ENCODE data around the gene PCED1A.

PCED1A gene

GRCh38 chr20:2880650-2881049 is 40.2 kb upstream of the PCED1A start:
- H3K27ac ChIP-seq (ENCODE audit: insufficient read depth in 1 of 2, low read depth in 1 of 2, low read length in 2 of 2, poor library complexity in 1 of 2, severe bottlenecking in 2 of 2), result no peak overlapping the region
- H3K4me1 ChIP-seq (ENCODE audit: control extremely low read depth in 1 of 4, control insufficient read depth in 4 of 4, insufficient read depth in 4 of 4, low read length in 3 of 4), result peaks cover 0 to 6% (median 4%) of the 10 kb centered on the region in 4 experiments
- ChIA-PET POLR2A (no interaction called here), CTCF (interaction anchor here (1.0 kb wide), 1 partner anchor 106 kb away, joined by 3 read pairs; no protein-coding TSS in a partner anchor)
- no peak for DNase-seq
- no peaks in the 10 kb centered on the region for H3K27me3 ChIP-seq (replicated peaks in 2 of 5; ENCODE audit: control insufficient read depth in 4 of 5, insufficient read depth in 5 of 5, low read length in 4 of 5)
- 100% methylated on average over 4 of the region's 7 CpGs for WGBS (ENCODE audit: insufficient coverage)
- H3K36me3 ChIP-seq (ENCODE audit: control insufficient read depth in 4 of 4, insufficient read depth in 4 of 4, low read length in 3 of 4), result peaks cover 0 to 13% (median 2%) of the 10 kb centered on the region in 4 experiments
- no peak overlapping the region for H3K4me3 ChIP-seq (ENCODE audit: control insufficient read depth in 1 of 7, extremely low read depth in 1 of 7, insufficient read depth in 4 of 7, low read depth in 2 of 7, low read length in 6 of 7)
- H3K9me3 ChIP-seq (ENCODE audit: control extremely low read depth in 1 of 5, control insufficient read depth in 4 of 5, insufficient read depth in 2 of 5, low read depth in 1 of 5, low read length in 4 of 5), result no peaks in the 10 kb centered on the region

GRCh38 chr20:2879146-2879545 is 38.7 kb upstream of the PCED1A start:
- Histone ChIP-seq H3K9me3 (ENCODE audit: control extremely low read depth in 1 of 5, control insufficient read depth in 4 of 5, insufficient read depth in 2 of 5, low read depth in 1 of 5, low read length in 4 of 5) (no peaks in the 10 kb centered on the region), H3K36me3 (ENCODE audit: control insufficient read depth in 4 of 4, insufficient read depth in 4 of 4, low read length in 3 of 4) (peaks cover 0 to 13% (median 2%) of the 10 kb centered on the region in 4 experiments), H3K4me3 (ENCODE audit: control insufficient read depth in 1 of 7, extremely low read depth in 1 of 7, insufficient read depth in 4 of 7, low read depth in 2 of 7, low read length in 6 of 7) (no peak overlapping the region), H3K27ac (ENCODE audit: insufficient read depth in 1 of 2, low read depth in 1 of 2, low read length in 2 of 2, poor library complexity in 1 of 2, severe bottlenecking in 2 of 2) (no peak overlapping the region), H3K4me1 (ENCODE audit: control extremely low read depth in 1 of 4, control insufficient read depth in 4 of 4, insufficient read depth in 4 of 4, low read length in 3 of 4) (peaks cover 4 to 21% (median 11%) of the 10 kb centered on the region in 4 experiments), H3K27me3 (replicated peaks in 2 of 5; ENCODE audit: control insufficient read depth in 4 of 5, insufficient read depth in 5 of 5, low read length in 4 of 5) (no peaks in the 10 kb centered on the region)
- no peak for DNase-seq
- ChIA-PET POLR2A (interaction anchor here (0.6 kb wide), 1 partner anchor 17 kb away, joined by 3 read pairs; no protein-coding TSS in a partner anchor), CTCF (interaction anchor here (0.9 to 1.5 kb wide), 2 partner anchors 9 to 14 kb away, joined by 3 to 5 read pairs; no protein-coding TSS in a partner anchor)
- WGBS (ENCODE audit: insufficient coverage), result 96% methylated on average over 3 of the region's 3 CpGs

GRCh38 chr20:2878515-2878914 is 38.1 kb upstream of the PCED1A start:
- ChIA-PET CTCF (interaction anchor here (0.8 to 1.5 kb wide), 3 partner anchors 9 to 22 kb away, joined by 3 to 5 read pairs (median 3); no protein-coding TSS in a partner anchor), POLR2A (no interaction called here)
- WGBS (ENCODE audit: insufficient coverage), result no CpG with 5 or more reads among the region's 1 CpG
- no peak overlapping the region for H3K4me3 ChIP-seq (ENCODE audit: control insufficient read depth in 1 of 7, extremely low read depth in 1 of 7, insufficient read depth in 4 of 7, low read depth in 2 of 7, low read length in 6 of 7)
- H3K9me3 ChIP-seq (ENCODE audit: control extremely low read depth in 1 of 5, control insufficient read depth in 4 of 5, insufficient read depth in 2 of 5, low read depth in 1 of 5, low read length in 4 of 5), result no peaks in the 10 kb centered on the region
- H3K36me3 ChIP-seq (ENCODE audit: control insufficient read depth in 4 of 4, insufficient read depth in 4 of 4, low read length in 3 of 4), result peaks cover 0 to 13% (median 2%) of the 10 kb centered on the region in 4 experiments
- peaks cover 8 to 25% (median 11%) of the 10 kb centered on the region in 4 experiments for H3K4me1 ChIP-seq (ENCODE audit: control extremely low read depth in 1 of 4, control insufficient read depth in 4 of 4, insufficient read depth in 4 of 4, low read length in 3 of 4)
- H3K27ac ChIP-seq (ENCODE audit: insufficient read depth in 1 of 2, low read depth in 1 of 2, low read length in 2 of 2, poor library complexity in 1 of 2, severe bottlenecking in 2 of 2), result no peak overlapping the region
- no peaks in the 10 kb centered on the region for H3K27me3 ChIP-seq (replicated peaks in 2 of 5; ENCODE audit: control insufficient read depth in 4 of 5, insufficient read depth in 5 of 5, low read length in 4 of 5)
- no peak for DNase-seq

GRCh38 chr20:2875690-2876203 is 35.3 kb upstream of the PCED1A start:
- Histone ChIP-seq H3K4me1 (ENCODE audit: control extremely low read depth in 1 of 4, control insufficient read depth in 4 of 4, insufficient read depth in 4 of 4, low read length in 3 of 4) (peaks cover 8 to 48% (median 34%) of the 10 kb centered on the region in 4 experiments), H3K9me3 (ENCODE audit: control extremely low read depth in 1 of 5, control insufficient read depth in 4 of 5, insufficient read depth in 2 of 5, low read depth in 1 of 5, low read length in 4 of 5) (no peaks in the 10 kb centered on the region), H3K27ac (ENCODE audit: insufficient read depth in 1 of 2, low read depth in 1 of 2, low read length in 2 of 2, poor library complexity in 1 of 2, severe bottlenecking in 2 of 2) (no peak overlapping the region), H3K36me3 (ENCODE audit: control insufficient read depth in 4 of 4, insufficient read depth in 4 of 4, low read length in 3 of 4) (peaks cover 0 to 12% (median 2%) of the 10 kb centered on the region in 4 experiments), H3K4me3 (ENCODE audit: control insufficient read depth in 1 of 7, extremely low read depth in 1 of 7, insufficient read depth in 4 of 7, low read depth in 2 of 7, low read length in 6 of 7) (no peak overlapping the region), H3K27me3 (replicated peaks in 2 of 5; ENCODE audit: control insufficient read depth in 4 of 5, insufficient read depth in 5 of 5, low read length in 4 of 5) (no peaks in the 10 kb centered on the region)
- DNase-seq, result no peak
- 95% methylated on average over 3 of the region's 5 CpGs for WGBS (ENCODE audit: insufficient coverage)
- ChIA-PET POLR2A (no interaction called here), CTCF (interaction anchor here (0.8 to 1.6 kb wide), 4 partner anchors 11 to 132 kb away, joined by 3 read pairs; no protein-coding TSS in a partner anchor)

GRCh38 chr20:2874456-2874855 is 34.0 kb upstream of the PCED1A start:
- CTCF ChIA-PET, result interaction anchor here (1.3 kb wide), 2 partner anchors 19 to 31 kb away, joined by 3 read pairs; no protein-coding TSS in a partner anchor
- Histone ChIP-seq H3K4me1 (ENCODE audit: control extremely low read depth in 1 of 4, control insufficient read depth in 4 of 4, insufficient read depth in 4 of 4, low read length in 3 of 4) (peaks cover 10 to 56% (median 40%) of the 10 kb centered on the region in 4 experiments), H3K4me3 (ENCODE audit: control insufficient read depth in 1 of 7, extremely low read depth in 1 of 7, insufficient read depth in 4 of 7, low read depth in 2 of 7, low read length in 6 of 7) (peak overlapping the region in 6 of 7 experiments; percentile 77 to 93 (median 85)), H3K36me3 (ENCODE audit: control insufficient read depth in 4 of 4, insufficient read depth in 4 of 4, low read length in 3 of 4) (peaks cover 0 to 10% (median 2%) of the 10 kb centered on the region in 4 experiments), H3K27me3 (replicated peaks in 2 of 5; ENCODE audit: control insufficient read depth in 4 of 5, insufficient read depth in 5 of 5, low read length in 4 of 5) (no peaks in the 10 kb centered on the region), H3K9me3 (ENCODE audit: control extremely low read depth in 1 of 5, control insufficient read depth in 4 of 5, insufficient read depth in 2 of 5, low read depth in 1 of 5, low read length in 4 of 5) (no peaks in the 10 kb centered on the region), H3K27ac (ENCODE audit: insufficient read depth in 1 of 2, low read depth in 1 of 2, low read length in 2 of 2, poor library complexity in 1 of 2, severe bottlenecking in 2 of 2) (no peak overlapping the region)
- DNase-seq, result peak in 1 of 3 donors; percentile 15
- POLR2A ChIA-PET, result no interaction called here
- whole genome bisulfite sequencing (ENCODE audit: insufficient coverage), result 57% methylated on average over 6 of the region's 7 CpGs

- Histone ChIP-seq H3K9me3 (ENCODE audit: control extremely low read depth in 1 of 5, control insufficient read depth in 4 of 5, insufficient read depth in 2 of 5, low read depth in 1 of 5, low read length in 4 of 5) (no peaks in the 10 kb centered on the region), H3K4me3 (ENCODE audit: control insufficient read depth in 1 of 7, extremely low read depth in 1 of 7, insufficient read depth in 4 of 7, low read depth in 2 of 7, low read length in 6 of 7) (peak overlapping the region; percentile 77 to 96 (median 85)), H3K36me3 (ENCODE audit: control insufficient read depth in 4 of 4, insufficient read depth in 4 of 4, low read length in 3 of 4) (peaks cover 0 to 10% (median 0%) of the 10 kb centered on the region in 4 experiments), H3K27ac (ENCODE audit: insufficient read depth in 1 of 2, low read depth in 1 of 2, low read length in 2 of 2, poor library complexity in 1 of 2, severe bottlenecking in 2 of 2) (peak overlapping the region; percentile 33 to 74), H3K4me1 (ENCODE audit: control extremely low read depth in 1 of 4, control insufficient read depth in 4 of 4, insufficient read depth in 4 of 4, low read length in 3 of 4) (peaks cover 10 to 58% (median 40%) of the 10 kb centered on the region in 4 experiments), H3K27me3 (replicated peaks in 2 of 5; ENCODE audit: control insufficient read depth in 4 of 5, insufficient read depth in 5 of 5, low read length in 4 of 5) (no peaks in the 10 kb centered on the region)
- whole genome bisulfite sequencing (ENCODE audit: insufficient coverage), result 0% methylated on average over 22 of the region's 29 CpGs
- ChIA-PET CTCF (interaction anchor here (1.3 kb wide), 1 partner anchor 19 kb away, joined by 5 read pairs; no protein-coding TSS in a partner anchor), POLR2A (interaction anchor here (1.1 kb wide), 1 partner anchor 121 kb away, joined by 3 read pairs; no protein-coding TSS in a partner anchor)
- peak; percentile 78 to 91 (median 89) for DNase-seq
Measured at GRCh38 chr20:2873747-2874041, 33.2 kb upstream of the PCED1A start.
